Activated naive CD8-positive, alpha-beta T cell treated with anti-CD3 and anti-CD28 coated beads, Interleukin-2, amount 50 U/mL, for 16 hours (primary cell): Measurements from ENCODE around the gene CCL28.
"Not testable (repeated sequence)": the region's sequence is repeated elsewhere in the genome, so short reads cannot be mapped to it uniquely, and the experiment has no call there.

Source experiments
- DNase-seq: peaks from one replicate; pipeline ENCODE4 v3.0.0-alpha.2; 2020; ENCODE audit warnings: low read depth, low spot score

The CCL28 gene

DNA sequence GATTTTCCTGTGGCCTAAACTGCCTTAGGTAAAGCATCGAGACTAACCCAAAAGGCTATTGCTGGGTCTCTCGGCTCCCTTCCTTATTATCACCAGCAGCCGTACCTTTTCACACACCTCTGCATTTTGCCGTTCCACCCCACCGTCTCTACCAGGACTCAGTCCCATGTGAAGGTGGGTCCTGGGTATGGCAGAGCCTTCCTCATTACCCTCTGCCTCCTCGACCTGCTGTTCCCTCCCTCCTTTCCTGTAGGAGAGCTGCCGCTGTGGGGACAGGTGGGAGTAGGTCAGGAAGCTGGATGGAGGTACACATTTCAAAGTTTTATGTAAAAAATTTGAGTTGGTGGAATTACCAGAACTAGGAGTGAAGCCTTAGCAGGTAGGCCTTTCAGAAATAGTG lies 1.8 kb downstream of the CCL28 start:
- DNase-seq = no peak

DNA sequence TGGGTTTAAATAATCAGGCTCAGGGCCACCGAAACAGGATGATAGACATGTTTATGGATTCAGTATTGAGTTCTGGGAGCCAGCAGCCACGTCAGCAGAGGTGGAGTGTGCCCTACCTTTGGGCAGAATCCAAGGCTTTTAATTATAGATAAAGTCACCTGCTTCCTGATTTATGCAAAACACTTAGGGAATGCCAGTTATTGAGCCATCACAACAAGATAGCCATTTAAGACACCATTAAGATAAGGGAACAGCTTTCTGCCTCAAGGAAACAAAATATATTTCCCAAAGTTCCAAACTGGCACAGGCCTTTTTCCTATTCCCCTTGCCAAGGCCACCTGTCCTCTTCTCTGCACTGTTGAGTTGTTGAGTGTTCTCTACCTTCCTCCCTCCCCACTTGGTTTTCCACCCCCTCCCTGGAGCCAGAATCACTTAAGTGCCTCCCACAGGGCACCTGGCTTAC lies 2.4 kb downstream of the CCL28 start:
- DNase-seq = no peak

DNA sequence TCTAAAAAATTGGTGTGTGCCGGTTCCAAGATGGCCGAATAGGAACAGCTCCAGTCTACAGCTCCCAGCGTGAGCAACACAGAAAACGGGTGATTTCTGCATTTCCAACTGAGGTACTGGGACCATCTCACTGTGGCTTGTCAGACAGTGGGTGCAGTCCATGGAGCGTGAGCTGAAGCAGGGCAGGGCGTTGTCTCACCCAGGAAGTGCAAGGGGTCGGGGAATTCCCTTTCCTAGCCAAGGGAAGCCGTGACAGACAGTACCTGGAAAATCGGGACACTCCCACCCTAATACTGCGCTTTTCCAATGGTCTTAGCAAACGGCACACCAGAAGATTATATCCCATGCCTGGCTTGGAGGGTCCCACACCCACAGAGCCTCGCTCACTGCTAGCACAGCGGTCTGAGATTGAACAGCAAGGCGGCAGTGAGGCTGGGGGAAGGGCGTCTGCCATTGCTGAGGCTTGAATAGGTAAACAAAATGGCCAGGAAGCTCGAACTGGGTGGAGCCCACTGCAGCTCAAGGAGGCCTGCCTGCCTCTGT lies 9.6 kb downstream of the CCL28 start:
- not testable (repeated sequence) for DNase-seq

DNA sequence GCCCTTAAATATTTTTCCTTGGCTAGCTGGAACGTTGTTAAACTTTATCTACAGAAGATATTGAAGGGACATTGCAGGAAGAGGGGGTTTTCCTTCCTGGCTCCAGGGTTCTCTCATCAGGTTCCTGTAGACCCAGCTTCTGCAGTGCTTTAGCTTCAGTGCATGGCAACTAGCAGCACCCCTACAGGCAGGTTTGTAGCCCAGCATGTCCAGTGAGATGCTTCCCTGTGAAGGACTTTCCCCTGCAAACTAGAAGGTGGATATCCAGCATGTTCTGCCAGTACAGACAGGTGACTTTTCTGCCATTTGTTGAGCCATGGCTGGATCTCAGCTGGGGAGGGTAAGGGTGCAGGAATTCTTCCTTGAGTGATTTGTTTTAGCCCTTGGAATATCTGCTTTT lies 10.4 kb downstream of the CCL28 start:
- no peak for DNase-seq

DNA sequence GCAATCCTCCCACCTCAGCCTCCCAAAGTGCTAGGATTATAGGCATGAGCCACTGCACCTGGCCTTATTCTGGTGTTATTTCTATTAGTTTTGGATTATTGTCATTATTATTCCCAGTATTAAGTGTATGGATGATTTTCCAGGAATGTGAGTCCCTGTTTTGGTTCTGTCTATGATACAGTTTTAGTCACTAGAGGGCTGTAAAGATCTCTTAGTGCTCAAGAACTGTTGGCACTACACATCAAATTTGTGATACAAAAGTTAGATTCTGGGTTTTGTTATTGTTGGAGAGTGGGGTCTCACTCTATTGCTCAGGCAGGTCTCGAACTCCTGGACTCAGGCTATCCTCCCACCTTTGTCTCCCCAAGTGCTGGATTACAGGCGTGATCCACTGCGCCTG lies 12.1 kb downstream of the CCL28 start:
- no peak for DNase-seq

DNA sequence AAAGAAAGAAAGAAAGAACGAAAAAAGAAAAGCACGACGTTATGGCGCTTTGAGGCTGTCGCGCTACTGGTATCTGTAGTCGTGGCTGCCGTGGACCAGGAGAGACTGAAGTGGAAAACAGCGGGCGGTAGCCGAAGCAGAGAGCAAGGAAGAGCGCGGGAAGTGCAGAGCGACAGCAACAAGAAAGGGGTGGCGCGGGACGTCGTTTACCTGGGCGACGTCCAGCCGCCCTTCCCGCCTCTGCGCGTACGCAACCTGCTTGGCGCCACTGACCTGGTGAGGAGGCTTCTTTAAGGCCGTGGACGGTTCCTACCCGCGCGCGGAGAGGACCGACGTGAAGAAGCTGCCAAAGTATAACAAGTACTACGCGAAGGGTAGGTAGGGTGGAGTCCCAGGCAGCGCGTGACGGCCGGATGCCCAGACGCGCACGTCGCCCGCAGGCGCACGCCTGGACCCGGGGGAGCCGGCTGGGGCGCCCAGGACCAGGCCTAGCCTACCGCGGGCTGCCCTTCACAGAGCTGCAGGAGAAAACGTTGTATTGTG lies 15.4 kb downstream of the CCL28 start:
- peak; percentile 17 for DNase-seq

DNA sequence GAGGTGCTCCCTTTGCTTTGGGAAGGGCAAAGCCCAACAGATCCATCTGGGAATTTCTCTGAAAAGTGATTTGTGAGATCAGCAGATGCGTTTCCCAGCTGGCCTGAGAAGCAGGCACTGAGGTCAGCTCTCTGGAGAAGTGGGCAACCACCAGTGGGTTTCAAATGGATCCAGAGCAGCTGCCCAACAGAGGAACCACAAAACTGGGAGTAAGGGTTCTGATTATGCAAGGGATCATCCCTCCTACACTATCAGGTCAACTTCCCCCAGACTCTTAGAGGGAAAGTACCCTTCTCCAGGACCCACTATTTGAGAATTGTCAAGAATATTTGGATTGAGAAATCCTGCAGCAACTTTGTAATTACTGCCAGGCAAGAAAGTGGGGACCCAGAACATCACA lies 21.7 kb downstream of the CCL28 start:
- no peak for DNase-seq

DNA sequence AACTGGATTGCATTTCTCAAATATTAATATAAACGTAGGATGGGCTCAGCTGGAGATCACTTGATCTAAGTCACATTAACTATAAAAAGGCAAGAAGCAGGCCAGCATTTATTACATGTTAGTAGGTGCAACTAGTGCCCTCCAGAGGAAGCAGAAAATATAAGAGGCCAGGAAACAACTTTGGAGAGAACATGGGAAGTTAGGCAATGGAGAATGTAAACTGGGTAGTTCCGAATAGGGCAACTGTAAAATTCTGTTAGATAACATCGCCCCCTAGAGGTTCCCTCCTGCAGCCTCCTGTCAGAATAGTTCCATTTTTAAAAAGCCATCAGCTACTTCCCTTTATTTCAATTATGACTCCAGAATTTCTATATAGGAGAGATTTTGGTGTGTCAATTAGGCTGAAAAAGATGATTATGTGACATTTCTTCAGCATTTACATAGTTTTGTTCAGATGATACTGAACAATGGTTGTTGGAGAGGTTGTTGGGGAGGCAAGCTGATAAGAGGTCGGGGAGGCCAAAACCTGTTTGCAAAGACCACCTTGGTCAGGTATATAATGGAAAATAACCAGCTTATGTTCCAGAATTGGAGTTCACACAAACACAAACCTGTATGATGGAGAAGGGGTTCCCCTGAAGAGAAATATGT lies 22.4 kb downstream of the CCL28 start:
- peak; percentile 6 for DNase-seq

DNA sequence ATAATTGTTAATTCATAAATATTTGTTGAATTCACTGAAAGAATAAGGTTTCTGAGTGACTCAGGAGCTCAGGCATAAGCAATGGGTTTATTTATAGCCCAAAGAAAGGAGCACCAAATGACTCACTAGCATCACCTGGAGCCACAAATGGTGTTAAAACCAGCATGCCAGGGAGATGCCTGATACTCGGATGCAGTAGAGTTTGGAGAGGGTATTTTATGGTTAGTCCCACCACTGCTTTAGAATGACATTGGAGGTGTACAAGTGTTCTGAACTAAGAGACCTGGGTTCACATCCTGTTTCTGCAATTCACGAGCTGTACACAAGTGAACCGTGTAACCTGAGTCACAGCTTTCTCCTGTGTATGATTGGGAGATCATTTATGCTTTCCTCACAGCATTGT lies 25.2 kb downstream of the CCL28 start:
- DNase-seq = no peak

DNA sequence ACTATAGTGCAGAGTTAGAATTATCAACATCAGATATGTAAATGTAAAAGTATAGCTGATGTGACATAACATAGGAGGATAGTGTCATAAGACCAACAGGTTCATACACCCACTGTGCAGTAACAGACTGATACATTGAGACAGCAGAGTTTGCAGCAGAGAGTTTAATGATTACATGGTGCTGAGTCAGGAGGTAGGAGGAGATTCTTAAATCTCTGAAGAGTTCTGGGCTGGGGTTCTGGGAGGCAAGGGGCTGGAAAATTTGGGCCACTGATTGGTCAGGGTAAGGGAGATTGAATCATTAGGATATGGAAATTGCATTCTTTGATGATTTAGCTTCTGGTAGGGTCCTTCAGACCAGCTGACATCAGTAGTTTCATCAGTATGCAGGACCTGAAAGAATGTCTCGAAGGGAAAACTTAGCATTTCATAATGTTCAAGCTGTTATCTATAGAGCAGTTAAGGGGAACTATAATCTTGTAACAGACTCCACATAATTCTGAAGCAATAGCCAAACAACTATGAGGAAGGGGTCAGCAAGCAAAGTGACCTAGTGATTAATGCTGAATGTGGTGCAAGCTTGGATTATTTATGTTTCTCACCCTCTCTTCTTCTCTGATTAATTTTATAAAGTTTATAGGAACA lies 35.6 kb downstream of the CCL28 start:
- DNase-seq = no peak

DNA sequence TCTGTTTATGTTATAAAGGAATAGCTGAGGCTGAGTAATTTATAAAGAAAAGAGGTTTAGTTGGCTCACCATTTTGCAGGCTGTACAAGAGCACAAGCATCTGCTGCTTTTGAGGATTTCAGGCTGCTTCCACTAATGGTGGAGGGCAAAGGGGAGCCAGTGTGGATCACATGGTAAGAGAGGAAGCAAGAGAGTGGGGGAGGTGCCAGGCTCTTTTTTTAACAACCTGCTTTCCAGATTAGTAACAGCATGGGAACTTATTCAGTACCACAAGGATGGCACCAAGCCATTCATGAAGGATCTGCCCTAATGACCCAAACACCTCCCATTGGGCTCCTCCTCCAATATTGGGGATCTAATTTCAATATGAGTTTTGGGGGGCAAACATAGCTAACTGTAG lies 40.4 kb downstream of the CCL28 start:
- DNase-seq = no peak

DNA sequence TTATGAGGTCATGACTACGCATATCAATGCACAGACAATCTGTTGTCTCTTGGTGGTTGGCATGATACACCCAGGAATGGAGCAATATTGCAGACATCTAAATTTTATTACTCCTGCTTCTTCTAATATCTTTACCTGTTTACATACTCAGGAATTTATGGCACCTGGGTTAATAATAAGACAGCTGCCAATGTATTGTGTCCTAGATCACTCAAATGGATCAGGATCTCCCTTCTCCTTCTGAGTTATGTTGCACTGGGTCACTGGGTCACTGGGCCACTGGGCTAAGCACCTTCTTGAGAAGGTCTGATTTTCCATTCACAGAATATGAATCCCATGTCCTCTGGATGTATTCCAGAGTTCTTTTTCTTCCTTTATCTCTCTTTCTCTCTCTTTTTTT lies 41.8 kb downstream of the CCL28 start:
- no peak for DNase-seq

DNA sequence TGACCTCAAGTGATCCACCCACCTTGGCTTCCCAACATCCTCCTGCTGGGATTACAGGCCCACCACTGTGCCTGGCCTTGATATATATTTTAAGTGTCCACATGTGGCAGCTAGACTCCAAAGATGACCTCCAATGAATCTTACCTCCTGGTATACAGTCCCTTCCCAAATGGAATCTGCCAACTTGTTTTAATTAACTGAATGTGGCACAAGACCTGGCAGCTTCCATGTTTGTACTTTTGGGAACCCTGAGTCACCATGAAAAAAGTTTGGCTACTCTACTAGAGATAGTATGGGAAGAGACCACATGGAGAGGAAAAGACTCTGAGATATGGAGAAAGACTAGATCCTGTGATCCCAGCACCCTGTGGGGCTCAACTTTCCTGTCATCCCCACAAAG lies 42.5 kb downstream of the CCL28 start:
- no peak for DNase-seq

DNA sequence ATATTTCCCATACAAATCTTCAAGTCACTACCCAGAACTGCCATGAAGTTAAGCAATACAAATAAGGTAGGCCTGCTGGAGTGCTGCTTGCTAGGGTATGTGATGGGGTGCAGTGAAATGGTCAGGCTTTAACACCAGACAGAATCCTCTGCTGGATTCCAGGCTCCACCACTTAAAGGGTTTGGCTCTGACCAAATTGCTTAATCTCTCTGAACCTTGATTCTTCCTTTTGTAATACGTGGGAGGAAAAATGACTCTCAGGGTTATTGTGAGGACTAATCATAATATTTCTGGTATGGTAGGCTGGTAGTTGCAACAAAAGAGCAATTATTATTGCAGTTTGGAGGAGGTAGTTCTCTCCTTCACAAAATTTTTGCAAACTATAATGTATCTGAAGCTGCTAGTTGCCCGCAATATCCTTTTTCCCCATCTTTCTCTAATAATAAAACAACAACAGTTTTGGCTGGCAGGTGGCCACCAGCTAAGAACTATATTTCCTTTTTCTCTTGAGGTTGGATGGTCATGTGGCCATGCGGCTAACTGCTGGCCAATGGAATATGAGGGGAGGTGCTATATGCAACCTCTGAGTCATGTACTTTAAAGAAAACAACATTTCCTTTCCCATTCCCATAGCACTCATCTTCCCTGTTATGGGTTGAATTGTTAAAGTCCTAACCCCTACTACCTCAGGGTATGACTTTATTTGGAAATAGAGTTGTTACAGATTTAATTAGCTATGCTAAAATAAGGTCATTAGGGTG lies 44.1 kb downstream of the CCL28 start:
- no peak for DNase-seq

DNA sequence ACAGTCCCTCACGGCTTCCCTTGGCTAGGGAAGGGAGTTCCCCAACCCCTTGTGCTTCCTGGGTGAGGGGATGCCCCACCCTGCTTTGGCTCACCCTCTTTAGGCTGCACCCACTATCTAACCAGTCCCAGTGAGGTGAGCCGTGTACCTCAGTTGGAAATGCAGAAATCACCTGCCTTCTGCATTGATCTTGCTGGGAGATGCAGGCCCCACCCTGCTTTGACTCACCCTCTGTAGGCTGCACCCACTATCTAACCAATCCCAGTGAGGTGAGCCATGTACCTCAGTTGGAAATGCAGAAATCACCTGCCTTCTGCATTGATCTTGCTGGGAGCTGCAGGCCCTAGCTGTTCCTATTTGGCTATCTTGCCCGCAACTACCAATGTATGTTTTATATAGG lies 44.7 kb downstream of the CCL28 start:
- DNase-seq = no peak

DNA sequence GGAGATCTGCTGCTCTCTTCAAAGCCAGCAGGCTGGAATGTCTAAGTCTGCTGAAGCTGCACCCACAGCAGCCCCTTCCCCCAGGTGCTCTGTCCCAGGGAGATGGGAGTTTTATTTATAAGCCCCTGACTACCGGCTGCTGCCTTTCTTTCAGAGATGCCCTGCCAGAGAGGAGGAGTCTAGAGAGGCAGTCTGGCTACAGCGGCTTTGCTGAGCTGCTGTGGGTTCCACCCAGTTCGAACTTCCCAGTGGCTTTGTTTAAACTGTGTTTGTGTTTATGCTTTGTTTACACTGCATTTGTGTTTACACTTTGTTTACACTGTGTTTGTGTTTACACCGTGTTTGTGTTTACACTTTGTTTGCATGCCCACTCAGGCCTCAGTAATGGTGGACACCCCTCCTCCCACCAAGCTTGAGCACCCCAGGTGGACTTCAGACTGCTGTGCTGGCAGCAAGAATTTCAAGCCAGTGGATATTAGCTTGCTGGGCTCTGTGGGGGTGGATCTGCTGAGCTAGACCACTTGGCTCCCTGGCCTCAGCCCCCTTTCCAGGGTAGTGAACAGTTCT lies 45.4 kb downstream of the CCL28 start:
- DNase-seq = not testable (repeated sequence)

DNA sequence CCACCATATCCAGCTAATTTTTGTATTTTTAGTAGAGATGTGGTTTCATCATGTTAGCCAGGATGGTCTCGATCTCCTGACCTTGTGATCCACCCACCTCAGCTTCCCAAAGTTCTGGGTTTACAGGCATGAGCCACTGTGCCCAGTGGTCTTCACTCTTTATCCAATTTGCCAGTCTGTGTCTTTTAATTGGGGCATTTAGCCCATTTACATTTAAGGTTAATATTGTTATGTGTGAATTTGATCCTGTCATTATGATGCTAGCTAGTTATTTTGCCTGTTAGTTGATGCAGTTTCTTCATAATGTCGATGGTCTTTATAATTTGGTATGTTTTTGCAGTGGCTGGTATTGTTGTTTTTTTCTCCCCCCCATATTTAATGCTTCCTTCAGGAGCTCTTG lies 47.0 kb downstream of the CCL28 start:
- DNase-seq = not testable (repeated sequence)

DNA sequence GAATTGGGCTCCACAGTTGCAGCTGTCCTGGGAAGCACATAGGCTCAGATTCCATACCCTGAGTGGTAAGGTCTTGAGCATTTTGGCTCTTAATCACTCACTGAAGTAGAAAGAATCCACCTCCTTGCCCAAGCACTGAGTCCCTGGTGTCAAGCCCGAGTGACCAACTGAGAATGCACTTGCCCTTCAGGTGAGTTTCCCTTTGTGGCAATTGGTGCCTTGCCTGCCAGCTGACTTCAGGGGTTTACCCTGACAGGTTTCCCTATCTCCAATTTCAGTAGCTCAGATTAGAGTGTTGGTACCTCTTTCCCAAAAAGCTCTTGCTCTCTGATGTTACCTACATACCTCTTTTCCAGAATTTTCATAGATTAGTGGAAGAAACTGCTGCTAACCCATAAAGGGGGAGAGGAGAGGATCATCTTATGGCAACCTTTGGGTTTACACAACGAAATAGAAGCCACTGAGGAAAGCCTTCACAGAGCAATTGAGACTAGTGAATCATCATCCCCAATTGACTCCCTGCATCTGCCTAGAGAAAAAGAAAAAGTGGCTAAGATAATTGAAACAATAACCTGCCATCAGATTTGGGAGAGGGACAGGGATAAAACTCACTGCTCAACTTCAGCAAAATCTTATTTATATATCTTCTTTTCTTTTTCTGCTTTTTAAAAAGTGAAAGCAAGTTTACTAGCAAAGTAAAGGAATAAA lies 48.6 kb downstream of the CCL28 start:
- no peak for DNase-seq

DNA sequence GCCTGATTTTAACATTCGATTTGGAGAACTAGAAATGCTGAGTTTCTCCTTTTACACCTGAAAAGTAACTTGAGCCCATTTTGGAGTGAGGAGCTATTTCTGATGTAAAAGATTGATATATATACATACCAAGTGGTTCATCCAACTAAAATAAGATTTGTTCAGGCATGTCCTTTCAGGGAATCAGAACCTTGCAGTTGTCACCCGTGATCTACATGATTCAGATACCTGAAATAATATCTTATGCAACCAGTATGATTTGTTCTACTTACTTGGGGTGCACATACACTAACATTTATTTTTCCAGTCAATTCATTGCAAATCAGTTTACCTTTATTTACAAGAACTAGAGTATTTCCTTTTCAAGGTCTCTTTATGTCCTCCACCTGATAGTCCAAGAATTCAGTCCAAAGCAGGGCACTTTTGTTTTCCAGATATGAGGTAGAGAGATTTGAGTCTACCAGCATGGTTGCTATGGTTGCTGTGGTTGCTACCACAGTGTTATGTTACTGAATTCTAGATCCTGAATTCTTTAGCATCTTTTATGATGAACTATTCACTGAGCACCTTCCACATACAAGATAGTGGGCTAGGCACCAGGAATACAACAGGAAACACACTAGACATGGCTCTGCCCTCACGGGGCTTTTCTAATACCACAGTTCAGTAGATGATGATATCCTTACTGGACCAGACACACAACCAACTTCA lies 49.3 kb downstream of the CCL28 start:
- no peak for DNase-seq

DNA sequence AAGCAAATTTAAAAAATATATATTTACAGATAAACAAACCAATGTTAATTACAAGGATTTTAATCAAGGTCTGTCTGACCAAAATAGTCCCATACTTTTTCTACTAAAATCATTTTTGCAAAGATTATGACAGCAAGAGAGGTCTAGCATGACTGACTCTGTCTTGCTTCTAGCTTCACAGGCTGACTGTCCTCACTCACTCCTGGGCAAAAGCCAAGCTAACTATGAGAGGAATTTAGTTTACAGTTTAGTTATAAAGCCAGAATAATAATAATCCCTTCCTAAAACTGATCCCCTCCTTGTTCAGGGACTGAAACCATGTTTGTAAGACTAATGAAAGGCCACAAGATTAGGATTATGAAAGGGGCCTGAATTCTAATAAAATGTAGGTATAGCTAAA lies 53.5 kb downstream of the CCL28 start:
- no peak for DNase-seq

DNA sequence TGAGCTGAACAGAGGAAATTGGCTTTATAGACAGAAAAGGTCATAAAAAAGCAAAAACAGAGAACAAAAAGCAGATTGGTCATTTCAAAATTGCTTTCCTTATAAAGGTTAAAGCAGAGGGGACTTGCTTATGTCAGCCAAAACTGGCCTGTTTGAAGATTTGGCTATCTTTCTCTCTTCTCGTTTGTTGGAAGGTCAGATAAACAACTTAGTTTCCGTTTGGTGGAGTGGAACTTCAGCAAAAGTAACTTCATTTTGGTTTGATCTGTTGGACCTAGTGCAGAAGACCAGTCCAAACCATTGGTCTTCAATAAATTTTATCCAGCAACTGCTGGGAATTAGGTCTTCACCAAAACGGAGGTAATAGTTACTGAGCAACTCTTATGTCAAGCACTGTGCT lies 53.9 kb downstream of the CCL28 start:
- DNase-seq = no peak
